GM19438 (cell line): Measurements from ENCODE around the gene SPACA1.
"Not testable (repeated sequence)": the region's sequence is repeated elsewhere in the genome, so short reads cannot be mapped to it uniquely, and the experiment has no call there.

Experiments
- ATAC-seq: cut with Tn5 transposase; IDR thresholded peaks from one replicate; pipeline ENCODE4 v1.9.1; 2021; ENCODE audit warnings: low read depth; ENCODE audit not compliant: unreplicated experiment

Gene SPACA1, protein sequence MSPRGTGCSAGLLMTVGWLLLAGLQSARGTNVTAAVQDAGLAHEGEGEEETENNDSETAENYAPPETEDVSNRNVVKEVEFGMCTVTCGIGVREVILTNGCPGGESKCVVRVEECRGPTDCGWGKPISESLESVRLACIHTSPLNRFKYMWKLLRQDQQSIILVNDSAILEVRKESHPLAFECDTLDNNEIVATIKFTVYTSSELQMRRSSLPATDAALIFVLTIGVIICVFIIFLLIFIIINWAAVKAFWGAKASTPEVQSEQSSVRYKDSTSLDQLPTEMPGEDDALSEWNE

DNA sequence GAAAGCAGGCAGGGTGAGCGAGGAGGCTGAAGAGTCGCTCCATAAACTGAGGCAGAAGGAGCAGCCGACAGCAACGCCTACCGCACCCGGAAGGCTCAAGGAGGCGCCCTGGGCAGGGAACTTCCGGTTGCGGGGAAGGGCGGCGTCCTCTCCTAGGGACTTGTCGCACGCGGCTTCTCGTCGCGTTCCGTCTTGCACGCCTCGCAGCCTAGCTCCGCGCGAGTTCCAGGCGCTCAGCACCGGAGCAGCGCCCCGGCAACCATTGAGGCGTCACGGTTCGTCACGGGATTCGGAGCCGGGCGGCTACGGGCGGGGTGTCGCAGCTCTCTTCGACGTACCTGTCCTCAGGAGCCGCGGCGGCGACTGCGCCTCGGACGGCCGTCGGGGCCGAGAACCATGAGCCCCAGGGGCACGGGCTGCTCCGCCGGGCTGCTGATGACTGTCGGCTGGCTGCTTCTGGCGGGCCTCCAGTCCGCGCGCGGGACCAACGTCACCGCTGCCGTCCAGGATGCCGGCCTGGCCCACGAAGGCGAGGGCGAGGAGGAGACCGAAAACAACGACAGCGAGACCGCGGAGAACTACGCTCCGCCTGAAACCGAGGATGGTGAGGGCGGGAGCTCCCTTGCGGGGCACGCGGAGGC is at the start of gene SPACA1:
Gene SPACA1, plus strand, starts transcription at position 332 of the 641 bp plus-strand sequence. Its CDS starts 65 bp downstream, at position 397.
- ATAC-seq = no peak

DNA sequence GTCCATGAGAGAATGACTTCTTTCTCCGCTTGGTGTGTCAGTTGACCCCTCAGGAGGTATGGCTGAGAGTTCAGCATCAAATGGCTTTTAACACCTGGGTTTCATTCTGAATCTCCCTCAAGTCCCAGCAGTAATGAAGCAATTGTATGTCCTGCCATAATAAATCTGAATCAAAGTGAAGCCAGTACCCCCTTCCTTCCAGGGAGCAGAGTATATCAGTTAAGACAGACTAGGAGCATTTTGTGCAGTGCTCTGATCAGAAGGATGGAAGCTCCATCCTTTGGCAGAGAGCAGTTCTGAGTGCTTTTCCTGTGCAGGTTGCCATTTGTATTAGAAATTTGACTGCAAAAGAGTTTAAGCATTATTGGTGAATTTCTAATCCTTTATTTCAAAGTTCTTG is 46.9 kb upstream of the SPACA1 start:
- no peak for ATAC-seq

DNA sequence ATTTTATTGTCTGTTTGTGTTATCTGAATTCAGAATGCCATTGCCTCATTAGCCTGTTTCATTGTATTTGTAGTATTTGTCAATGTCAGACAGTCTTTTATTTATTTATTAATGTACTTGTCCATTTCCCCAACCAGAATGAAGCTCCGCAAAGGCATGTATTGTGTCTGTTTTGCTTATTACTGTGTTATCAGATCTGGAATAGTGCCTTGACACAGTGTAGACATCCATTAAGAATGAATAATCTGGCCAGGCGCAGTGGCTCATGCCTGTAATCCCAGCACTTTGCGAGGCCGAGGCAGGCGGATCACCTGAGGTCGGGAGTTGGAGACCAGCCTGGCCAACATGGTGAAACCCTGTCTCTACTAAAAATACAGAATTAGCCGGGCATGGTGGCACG is 46.4 kb upstream of the SPACA1 start:
- not testable (repeated sequence) for ATAC-seq

DNA sequence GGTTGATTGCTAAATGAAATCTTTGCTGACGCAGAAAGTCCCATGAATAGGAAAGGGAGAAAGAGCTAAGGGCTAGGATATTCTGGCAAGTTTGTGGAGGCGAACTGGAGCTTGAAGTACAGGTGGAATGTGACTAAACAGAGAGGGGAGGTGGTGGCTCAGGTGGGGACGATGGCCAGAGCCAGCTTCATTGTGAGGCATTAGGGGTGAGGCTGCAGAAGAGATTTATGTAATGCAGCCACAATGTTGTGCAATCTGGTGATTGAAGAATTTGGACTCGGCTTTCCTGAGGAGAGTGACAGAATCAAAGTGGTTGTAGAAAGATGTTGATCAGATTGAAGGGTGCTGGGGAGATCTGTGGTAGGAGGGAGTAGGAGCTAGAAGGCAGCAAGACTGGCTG is 42.9 kb upstream of the SPACA1 start:
- no peak for ATAC-seq

DNA sequence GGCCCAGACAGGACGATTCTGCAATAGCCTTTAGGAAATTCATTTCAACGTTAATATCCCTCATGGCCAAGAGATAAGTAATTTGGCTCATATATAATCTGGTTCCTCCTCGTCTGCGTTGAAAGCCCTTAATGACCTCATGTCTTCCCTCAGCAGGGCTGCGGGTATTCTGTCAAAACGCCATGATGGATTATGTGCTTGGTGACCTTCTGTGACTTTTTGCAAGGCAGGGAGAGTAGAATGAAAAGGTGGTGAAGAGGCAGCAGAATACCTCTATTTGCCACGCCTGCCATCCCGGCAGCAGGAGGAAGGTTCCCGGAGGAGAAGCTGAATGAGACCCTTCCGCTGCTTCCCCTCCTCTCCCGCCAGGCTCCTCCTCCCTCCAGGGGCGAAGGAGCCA is 41.1 kb upstream of the SPACA1 start:
- no peak for ATAC-seq

DNA sequence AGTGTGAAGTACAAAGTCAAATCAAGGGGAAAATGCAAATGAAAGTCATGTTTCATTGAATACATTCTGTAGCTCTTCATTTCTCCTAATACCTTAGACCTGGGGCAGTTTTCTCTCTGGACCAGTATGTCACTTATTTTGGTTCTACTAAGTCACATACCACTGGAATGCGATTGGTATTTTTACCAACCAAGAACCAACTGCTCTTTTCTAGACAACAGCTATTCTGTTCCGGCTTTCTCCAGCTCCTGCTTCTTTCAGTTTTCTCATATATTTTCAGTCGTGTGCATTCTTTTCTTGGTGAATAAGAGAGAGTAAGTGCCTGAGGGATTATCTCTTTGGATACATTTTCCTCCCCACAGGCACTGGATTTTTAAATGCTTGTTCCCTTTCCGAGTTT is 39.2 kb upstream of the SPACA1 start:
- ATAC-seq = no peak

DNA sequence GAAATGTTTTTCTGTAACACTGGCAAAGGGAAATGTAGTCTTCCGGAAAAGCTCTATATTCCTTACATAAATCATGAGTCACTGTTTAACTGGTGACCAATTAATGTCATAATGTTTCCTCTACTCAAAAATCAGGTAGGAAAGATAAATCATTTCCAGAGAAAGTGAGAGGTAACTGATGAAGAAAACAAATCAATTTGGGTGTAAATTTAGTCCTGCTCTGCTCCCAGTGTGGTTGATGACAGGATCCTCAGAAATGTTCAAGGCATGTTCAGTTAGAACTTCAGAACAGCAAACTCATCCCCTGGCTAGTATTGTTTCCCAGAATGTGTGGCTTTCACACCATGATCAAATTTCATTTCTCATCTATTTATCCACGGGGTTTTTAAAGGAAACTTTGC is 38.8 kb upstream of the SPACA1 start:
- ATAC-seq = no peak

DNA sequence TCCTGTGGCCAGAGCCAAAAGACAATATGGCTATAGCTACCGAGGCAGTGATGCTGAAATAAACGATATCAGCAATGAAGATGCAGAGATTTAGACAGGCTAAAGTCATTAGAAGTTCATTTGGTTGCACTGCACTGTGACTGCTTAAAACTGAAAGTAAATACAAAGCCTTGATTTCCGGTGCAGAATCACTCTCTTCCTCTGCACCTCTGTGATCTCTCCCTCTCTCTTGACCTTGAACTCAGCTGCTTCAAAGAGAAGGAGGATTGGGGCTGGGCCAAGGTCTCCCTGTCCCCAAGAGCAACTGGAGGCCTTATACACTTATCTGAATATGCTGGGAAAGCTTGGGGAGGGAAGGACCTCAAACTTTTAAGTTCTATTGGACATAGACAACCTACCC is 34.6 kb upstream of the SPACA1 start:
- ATAC-seq = no peak

DNA sequence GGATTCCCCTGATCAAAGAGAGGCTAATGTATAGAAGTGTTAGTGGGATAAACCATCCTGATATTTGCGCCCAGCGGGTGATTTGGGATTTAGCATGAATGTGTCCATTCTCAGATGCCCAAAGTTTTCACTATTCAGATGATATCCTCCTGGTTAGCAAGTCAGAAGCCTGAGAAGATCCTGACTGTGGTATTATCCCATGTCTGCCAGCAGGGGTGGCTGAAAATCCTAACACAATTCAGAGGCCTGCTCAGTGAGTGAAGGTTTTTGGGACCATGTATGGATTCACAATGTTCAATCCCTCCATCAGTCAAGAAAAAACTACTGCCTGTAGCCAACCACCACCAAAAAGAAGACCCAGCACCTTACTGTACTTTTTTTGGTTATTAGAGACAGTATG is 34.1 kb upstream of the SPACA1 start:
- no peak for ATAC-seq

DNA sequence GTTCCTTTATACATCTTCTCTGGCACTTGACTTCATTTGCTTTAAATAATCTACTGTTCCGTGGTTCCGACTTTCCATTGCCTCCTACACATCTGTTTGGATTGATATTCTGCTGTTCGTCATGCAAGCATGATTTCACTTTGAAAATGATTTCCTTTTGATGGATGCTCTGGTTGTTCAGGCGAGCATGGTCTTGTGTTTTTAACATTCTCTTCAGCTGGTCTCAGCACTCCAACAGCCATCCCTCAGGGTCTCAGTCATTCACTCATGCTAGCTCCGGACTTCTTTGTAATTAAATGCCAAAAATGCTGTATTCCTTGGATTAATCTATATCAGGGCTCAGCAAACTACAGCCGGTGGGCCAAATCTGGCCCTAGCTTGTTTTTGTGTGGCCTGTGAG is 27.2 kb upstream of the SPACA1 start:
- no peak for ATAC-seq

DNA sequence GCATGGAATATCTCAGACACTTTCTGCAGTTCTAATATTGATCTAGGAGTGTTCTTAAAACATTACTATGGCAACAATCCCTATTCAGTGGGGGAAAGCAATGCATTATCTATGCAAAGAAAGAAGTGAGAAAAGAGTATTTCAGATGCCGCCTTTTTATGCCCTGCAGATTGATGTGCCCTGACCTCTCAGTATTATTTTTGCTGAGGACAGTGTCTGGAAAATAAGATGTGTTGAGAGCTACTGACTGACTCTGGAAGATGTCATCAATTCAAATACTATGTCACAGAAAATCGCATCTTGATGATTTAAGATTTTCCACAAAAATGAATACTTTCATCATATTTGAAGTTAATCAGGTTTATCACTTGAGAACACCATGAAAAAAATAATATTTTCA is 22.9 kb upstream of the SPACA1 start:
- ATAC-seq = no peak

DNA sequence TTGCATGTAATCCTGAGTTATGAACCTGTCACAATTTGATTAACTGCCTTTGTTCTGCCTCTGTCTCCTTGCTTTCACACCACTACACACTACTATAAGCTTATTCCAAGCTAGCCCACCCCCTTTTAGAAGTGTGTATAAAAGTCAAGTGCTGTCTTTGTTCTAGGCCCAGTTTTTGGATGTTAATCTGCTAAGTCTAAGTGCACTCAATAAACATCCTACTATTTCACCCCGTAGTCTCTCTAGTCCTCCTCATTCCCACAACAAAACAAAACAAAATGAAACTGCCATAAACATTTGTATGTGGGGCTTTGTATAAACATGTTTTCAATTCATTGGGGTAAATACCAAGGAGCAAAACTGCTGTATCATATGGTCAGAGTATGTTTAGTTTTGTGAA is 16.1 kb upstream of the SPACA1 start:
- no peak for ATAC-seq

DNA sequence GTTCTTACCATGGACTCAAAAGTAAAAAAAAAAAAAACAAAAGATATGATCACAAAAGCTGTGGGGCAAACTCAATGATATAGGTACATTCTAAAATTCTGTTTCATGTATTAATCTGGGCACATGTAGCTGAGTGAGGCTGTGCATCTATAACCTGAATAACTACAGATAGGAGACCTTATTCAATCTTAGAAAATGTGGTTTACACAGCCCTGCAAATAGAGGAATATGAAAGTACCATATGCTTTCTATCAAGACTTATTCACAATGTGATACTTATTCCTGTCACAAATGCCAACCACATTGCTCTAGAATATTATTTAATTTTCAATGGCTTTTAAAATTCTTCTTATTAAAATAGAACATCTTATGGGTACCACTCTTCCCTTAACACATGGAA is 3.1 kb upstream of the SPACA1 start:
- ATAC-seq = no peak

DNA sequence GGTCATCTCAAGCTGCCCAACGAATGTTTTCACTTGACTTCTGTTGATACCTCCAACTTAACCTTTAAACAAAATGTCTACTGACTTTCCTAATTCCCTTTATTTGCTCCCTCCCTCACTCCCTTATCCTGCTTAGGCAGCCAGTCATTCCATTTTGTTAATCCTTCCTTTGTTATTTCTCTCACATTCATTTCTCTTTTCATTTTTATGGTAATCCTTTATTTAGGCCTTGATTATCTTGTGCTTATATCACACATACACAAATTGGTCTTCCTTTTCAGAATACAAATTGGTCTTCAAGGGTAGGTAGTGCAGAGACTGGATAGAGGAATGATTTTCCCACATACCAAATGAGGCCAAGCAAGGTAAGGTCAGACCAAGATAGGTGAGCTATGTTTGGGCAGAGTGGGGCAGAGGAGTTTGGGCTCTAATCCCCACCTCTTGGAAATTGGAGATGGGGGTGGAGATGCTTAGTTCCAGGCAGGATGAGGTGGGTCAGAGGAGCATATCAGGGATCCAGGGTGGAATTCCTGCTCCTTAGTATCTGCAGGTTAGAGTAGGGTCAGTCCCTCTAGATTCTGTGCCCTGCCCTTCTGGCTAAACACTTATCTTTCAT is 2.0 kb upstream of the SPACA1 start:
- ATAC-seq = no peak

DNA sequence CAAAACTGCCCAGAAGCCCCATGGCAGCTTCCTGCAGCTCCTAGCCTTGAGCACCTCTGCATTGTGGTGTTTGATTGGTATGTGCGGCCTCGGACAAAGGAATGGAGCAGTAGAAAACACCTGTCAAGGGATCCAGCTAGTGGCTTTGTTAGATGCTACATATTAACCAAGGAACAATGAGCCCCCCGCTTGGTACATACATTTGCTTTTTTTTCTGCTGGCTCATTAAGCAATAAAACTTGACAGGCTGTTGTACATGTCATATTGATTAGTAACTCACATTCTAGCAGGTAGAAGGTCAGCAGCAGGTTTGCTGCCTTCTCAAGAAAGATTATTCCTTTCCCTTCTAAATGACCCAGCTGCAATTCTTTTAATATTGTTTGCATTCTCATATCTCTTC is 937 bp downstream of the SPACA1 start:
- ATAC-seq = no peak

DNA sequence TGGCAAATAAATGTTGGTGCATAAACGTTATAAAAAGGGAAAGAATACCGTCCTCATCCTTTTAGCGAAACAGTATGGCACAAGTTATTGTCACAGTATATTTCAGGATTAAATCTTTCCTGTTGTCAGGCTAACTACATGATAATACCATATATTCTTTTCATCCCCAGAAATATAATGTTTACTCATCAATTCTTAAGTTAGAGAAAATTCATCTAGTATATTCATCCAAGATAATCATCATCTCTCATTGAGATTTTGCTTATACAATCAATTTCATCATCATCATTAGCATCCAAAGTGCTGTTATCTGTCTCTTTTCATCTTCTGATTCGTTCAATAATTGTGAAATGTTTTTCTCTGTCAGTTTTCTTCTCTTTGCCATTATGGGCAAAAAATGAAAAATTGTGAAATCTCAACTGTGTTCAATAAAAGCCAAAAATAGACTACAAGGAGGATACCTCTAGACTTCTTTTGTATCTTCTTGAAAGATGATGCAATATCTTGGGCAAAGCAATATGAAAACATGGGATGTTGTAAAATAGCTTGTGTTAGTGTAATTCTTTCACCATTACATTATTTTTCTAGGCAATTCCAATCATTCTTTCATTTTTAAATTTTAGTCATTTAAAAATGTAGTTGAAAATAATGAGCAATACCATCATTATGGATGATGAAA is 2.6 kb downstream of the SPACA1 start:
- no peak for ATAC-seq

DNA sequence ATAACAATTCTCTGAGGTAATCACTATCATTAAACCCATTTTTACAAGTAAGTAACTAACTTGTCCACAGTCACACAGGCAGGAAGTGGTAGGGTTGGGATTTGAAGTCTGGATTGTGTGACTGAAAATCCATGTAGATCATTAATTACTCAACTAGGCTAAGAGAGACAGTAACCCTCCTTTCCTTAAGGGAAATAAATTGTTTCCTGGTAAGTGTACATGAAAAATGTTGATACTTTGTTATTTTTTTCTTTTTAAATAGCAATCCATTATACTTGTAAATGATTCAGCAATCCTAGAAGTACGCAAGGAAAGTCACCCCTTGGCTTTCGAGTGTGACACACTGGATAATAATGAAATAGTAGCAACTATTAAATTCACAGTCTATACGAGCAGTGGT is 11.6 kb downstream of the SPACA1 start:
- no peak for ATAC-seq

DNA sequence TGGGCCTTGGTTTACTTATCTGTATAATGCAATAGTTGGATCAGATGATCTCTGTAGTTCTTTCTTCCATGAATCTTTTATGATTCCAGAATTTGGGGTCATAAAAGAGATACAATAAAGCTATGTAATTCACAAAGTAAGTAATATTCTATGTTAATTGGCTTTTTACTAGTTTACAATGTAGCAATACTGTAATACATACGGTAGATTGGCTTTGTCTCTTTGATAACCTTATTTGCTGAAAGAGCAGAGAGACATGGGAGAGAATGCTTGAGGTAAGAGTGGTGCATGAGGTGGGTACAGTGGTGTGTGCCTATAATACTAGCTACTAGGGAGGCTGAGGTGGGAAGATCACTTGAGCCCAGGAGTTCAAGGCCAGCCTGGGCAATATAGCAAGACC is 14.7 kb downstream of the SPACA1 start:
- ATAC-seq = no peak

DNA sequence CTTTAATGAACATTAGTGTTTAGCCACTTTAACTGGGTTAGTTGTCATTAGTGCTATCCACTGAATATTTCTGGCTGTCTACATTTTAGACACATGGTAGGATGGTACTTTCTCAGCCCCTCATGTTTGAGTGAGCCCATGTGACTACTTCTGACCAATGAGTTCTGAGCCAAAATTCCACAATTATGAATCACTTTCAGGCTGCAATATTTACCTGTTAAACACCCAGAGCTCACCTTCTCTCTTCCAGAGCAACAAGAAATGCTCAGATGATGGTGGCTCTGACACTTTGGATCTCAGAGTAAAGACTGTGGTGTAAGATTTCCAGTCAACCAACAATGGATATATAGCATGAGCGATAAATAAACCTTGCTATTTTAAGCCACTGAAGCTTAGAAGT is 24.8 kb downstream of the SPACA1 start:
- no peak for ATAC-seq

DNA sequence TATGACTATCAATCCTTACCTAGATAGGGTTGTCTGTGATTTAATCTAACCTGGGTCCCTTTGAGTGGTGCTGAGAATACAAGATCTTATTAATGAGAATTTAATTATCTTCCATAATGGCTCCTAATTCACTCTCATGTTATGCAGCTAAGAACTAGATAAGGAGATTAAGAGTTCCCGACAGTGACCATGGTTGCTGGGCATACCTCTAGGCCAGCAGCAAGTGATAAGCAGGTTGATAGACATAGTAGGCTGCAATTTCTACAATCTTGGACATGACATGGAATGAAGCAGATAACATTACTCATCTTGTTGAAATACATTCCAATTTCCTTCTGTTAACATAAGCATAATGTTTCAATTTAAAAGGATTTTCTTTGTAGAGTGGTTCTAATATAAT is 27.1 kb downstream of the SPACA1 start:
- ATAC-seq = no peak

DNA sequence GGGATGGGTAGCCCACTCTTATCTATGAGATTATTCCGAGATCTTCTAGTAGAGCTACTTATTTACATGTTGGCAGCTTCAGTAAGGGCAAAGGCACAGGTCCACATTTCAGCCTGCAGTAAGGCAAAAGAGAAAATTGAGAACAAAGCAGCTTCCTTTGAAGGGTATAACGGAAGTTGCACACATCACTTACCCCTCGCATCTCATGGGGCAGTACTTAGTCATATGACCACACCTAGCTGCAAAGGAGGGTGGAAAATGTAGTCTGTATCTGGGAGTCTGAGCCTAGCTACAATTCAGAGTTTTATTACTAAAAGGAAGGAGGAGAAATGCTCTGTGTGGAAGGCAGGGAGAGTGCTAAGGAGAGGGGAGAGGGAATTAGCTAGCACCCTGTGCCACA is 29.7 kb downstream of the SPACA1 start:
- no peak for ATAC-seq

DNA sequence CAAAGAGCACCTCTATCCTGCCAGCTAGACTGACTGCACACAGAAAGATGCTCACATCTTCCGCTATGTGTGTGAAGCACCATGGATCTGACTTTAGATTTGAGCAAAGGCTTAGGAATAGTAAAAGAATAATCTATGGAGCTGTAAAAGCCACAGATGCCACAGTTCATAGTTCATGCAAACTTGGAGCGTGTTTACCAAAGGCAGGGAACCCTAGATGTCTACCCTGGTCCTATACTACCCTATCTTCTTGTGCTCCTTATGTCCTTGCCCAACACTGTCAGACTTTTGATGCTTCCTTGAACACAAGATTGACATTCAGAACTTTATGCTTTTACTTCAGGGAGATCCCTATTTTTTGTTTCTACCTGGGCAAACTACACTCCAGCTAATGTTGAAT is 39.2 kb downstream of the SPACA1 start:
- ATAC-seq = no peak
